Measurements from ENCODE around the gene HLA-G.
"Not testable (repeated sequence)": the region's sequence is repeated elsewhere in the genome, so short reads cannot be mapped to it uniquely, and the experiment has no call there.

The HLA-G gene

GRCh38 chr6:29827579-29828470 is at the start of gene HLA-G:
Gene HLA-G (plus strand): TSS chr6:29827825. CDS start chr6:29827845, 20 bp downstream.
- no peak for TF ChIP-seq CTCF (IDR thresholded peaks at IDR 0.05; ENCODE audit: insufficient read depth, low read depth, low read length, missing control alignments)
- H3K4me3 ChIP-seq (ENCODE audit: low read length) = peak within 1 kb of the TSS; percentile 19
- DNase-seq (ENCODE audit: low read depth) = no peak

GRCh38 chr6:29780019-29780698 is 47.5 kb upstream of the HLA-G start:
- DNase-seq (ENCODE audit: low read depth); H3K4me3 ChIP-seq (ENCODE audit: low read length): not testable (repeated sequence)

- DNase-seq (ENCODE audit: low read depth) = no peak
- H3K4me3 ChIP-seq (ENCODE audit: low read length) = no peak overlapping the region
- no peak for TF ChIP-seq CTCF (IDR thresholded peaks at IDR 0.05; ENCODE audit: insufficient read depth, low read depth, low read length, missing control alignments)
Observed at GRCh38 chr6:29789176-29789575, 38.4 kb upstream of the HLA-G start.

GRCh38 chr6:29790626-29791025 is 37.0 kb upstream of the HLA-G start:
- no peak for TF ChIP-seq CTCF (IDR thresholded peaks at IDR 0.05; ENCODE audit: insufficient read depth, low read depth, low read length, missing control alignments)
- DNase-seq (ENCODE audit: low read depth) = peak; percentile 95
- peak overlapping the region; percentile 77 for H3K4me3 ChIP-seq (ENCODE audit: low read length)

- TF ChIP-seq CTCF (IDR thresholded peaks at IDR 0.05; ENCODE audit: insufficient read depth, low read depth, low read length, missing control alignments) = no peak
- H3K4me3 ChIP-seq (ENCODE audit: low read length) = peak overlapping the region; percentile 77
- peak; percentile 56 for DNase-seq (ENCODE audit: low read depth)
Observed at GRCh38 chr6:29791162-29791561, 36.5 kb upstream of the HLA-G start.

- no peak for TF ChIP-seq CTCF (IDR thresholded peaks at IDR 0.05; ENCODE audit: insufficient read depth, low read depth, low read length, missing control alignments)
- DNase-seq (ENCODE audit: low read depth) = peak; percentile 42
- H3K4me3 ChIP-seq (ENCODE audit: low read length) = peak overlapping the region; percentile 77
Observed at GRCh38 chr6:29791786-29792122, 35.9 kb upstream of the HLA-G start.

- peak; percentile 56 for DNase-seq (ENCODE audit: low read depth)
- peak; percentile 61 for TF ChIP-seq CTCF (IDR thresholded peaks at IDR 0.05; ENCODE audit: insufficient read depth, low read depth, low read length, missing control alignments)
- H3K4me3 ChIP-seq (ENCODE audit: low read length) = peak overlapping the region; percentile 77
Observed at GRCh38 chr6:29792123-29793035, 35.2 kb upstream of the HLA-G start.
